Keratinocyte (primary cell): ENCODE measurements around the gene GOLT1A. TPM values are rescaled to one million over a fixed set of nuclear protein-coding genes. Genes with fewer than 3 reads are reported as not detected.
A peak's percentile ranks its signal among the peaks of the same experiment; 100 is the strongest.

Source experiments
- DNase-seq: peaks from one replicate; pipeline ENCODE4 v3.0.0-alpha.2; 2011; ENCODE audit warnings: low read depth, missing footprints, low spot score
- FAIRE-seq: peaks from 2 replicates; lab custom pipeline; 2011; peaks lifted over from hg19 to GRCh38; lab: Jason Lieb, UNC
- H2AFZ ChIP-seq: 2 replicates; pipeline ENCODE4 v1.6.0; 2012; ENCODE audit warnings: low read length, control low read depth, inconsistent platforms; ENCODE audit not compliant: control insufficient read depth
- H3K27ac ChIP-seq: 2 replicates; pipeline ENCODE4 v1.5.1; 2011; ENCODE audit warnings: low read length; ENCODE audit not compliant: control insufficient read depth, insufficient read depth
- H3K27me3 ChIP-seq: 3 replicates; pipeline ENCODE4 v1.6.0; 2011; ENCODE audit warnings: low read length; ENCODE audit not compliant: control insufficient read depth, insufficient read depth; ENCODE audit errors: extremely low read depth
- H3K36me3 ChIP-seq, 2 experiments: 2 replicates in 1 of 2; 3 replicates in 1 of 2; pipeline ENCODE4 v1.5.1; 2011; ENCODE audit warnings: low read length in 2 of 2, mild to moderate bottlenecking in 1 of 2; ENCODE audit not compliant: control insufficient read depth in 2 of 2, insufficient read depth in 2 of 2; ENCODE audit errors: extremely low read depth in 1 of 2
- H3K4me1 ChIP-seq: 3 replicates; pipeline ENCODE4 v1.5.1; 2011; ENCODE audit warnings: low read length; ENCODE audit not compliant: control insufficient read depth, insufficient read depth; ENCODE audit errors: extremely low read depth
- H3K4me2 ChIP-seq: 3 replicates; pipeline ENCODE4 v1.6.0; 2011; ENCODE audit warnings: low read depth, low read length; ENCODE audit not compliant: control insufficient read depth, insufficient read depth; ENCODE audit errors: extremely low read depth
- H3K4me3 ChIP-seq, 3 experiments: fragments of 200-600 bp in 1 of 3; sonication (generic) in 1 of 3; 2 replicates in 2 of 3; 3 replicates in 1 of 3; pipeline ENCODE4 v1.5.1; 2011 to 2016; ENCODE audit warnings: low read length in 3 of 3, mild to moderate bottlenecking in 3 of 3, control low read depth in 2 of 3, inconsistent platforms in 1 of 3, low read depth in 1 of 3, mixed read lengths in 1 of 3, mixed run types in 1 of 3, moderate library complexity in 1 of 3; ENCODE audit not compliant: control insufficient read depth in 2 of 3, insufficient read depth in 2 of 3; ENCODE audit errors: extremely low read depth in 1 of 3
- H3K79me2 ChIP-seq: 2 replicates; pipeline ENCODE4 v1.6.0; 2012; ENCODE audit warnings: low read length; ENCODE audit not compliant: control insufficient read depth, insufficient read depth
- H3K9ac ChIP-seq: 3 replicates; pipeline ENCODE4 v1.6.0; 2011; ENCODE audit warnings: low read length; ENCODE audit not compliant: control insufficient read depth, insufficient read depth; ENCODE audit errors: extremely low read depth
- H3K9me1 ChIP-seq: 3 replicates; pipeline ENCODE4 v1.6.0; 2011; ENCODE audit warnings: low read length; ENCODE audit not compliant: control insufficient read depth, insufficient read depth; ENCODE audit errors: extremely low read depth
- H3K9me3 ChIP-seq: 2 replicates; pipeline ENCODE4 v1.5.1; 2012; ENCODE audit warnings: low read depth, low read length; ENCODE audit not compliant: control insufficient read depth
- H4K20me1 ChIP-seq: 3 replicates; pipeline ENCODE4 v1.6.0; 2011; ENCODE audit warnings: low read length; ENCODE audit not compliant: control insufficient read depth, insufficient read depth; ENCODE audit errors: extremely low read depth
- CTCF ChIP-seq, 3 experiments: IDR thresholded peaks in 1 of 3; conservative IDR thresholded peaks in 1 of 3; optimal IDR thresholded peaks in 1 of 3; 2 replicates in 2 of 3; 3 replicates in 1 of 3; pipeline versions ENCODE3 to v1.5.1; 2011; ENCODE audit warnings: low read length in 3 of 3, mild to moderate bottlenecking in 3 of 3, moderate library complexity in 2 of 3, control low read depth in 1 of 3, inconsistent platforms in 1 of 3; ENCODE audit not compliant: insufficient read depth in 2 of 3; ENCODE audit errors: extremely low read depth in 1 of 3
- EZH2 ChIP-seq: IDR thresholded peaks from one replicate; pipeline ENCODE4 v1.6.1; 2012; ENCODE audit warnings: inconsistent platforms, mild to moderate bottlenecking, low read length, moderate library complexity
- dilution Hi-C: fragments of 300-500 bp; cut with MboI; formaldehyde crosslinking; loops from one replicate; pipeline ENCODE4 v1.7.0; 2020; ENCODE audit warnings: low sequenced_read_pairs; ENCODE audit not compliant: extremely low pct_ligation_motif_present
- polyA plus RNA-seq, 5 experiments: library from polyadenylated mRNA; depleted of rRNA in 3 of 5; stranded (reverse) in 3 of 5; stranded (forward) in 1 of 5; unstranded in 1 of 5; fragments of >200 nt; gene quantifications; 1 replicate in 1 of 5; 2 replicates in 3 of 5; 3 replicates in 1 of 5; pipeline versions ENCODE4 v1.2.1 to v1.2.3, GENCODE V29; 2011 to 2012; ENCODE audit warnings: missing spikeins in 2 of 5, low read depth in 1 of 5, low replicate concordance in 1 of 5

GOLT1A gene
- polyA plus RNA-seq, 1 donor (not counting 4 experiments of a cell fraction or from before 2014, with no cell fraction given), result 0.46 TPM

GRCh38 chr1:204227351-204227750 lies 13.6 kb upstream of the GOLT1A start:
- peaks cover 0 to 7% of the 10 kb centered on the region in 2 experiments for H3K36me3 ChIP-seq
- dilution Hi-C loops, result no loop called here
- no peak overlapping the region for H3K27ac ChIP-seq

GRCh38 chr1:204225841-204226735 lies 12.3 kb upstream of the GOLT1A start:
- DNase-seq (peak; percentile 49), FAIRE-seq (peak; percentile 90)
- Histone ChIP-seq H4K20me1 (no peaks in the 10 kb centered on the region), H3K4me3 (no peak overlapping the region), H3K9me1 (no peaks in the 10 kb centered on the region), H3K27ac (peak overlapping the region; percentile 37), H3K27me3 (no peaks in the 10 kb centered on the region), H2AFZ (no peak overlapping the region), H3K9ac (no peak overlapping the region), H3K4me1 (peaks cover 18% of the 10 kb centered on the region), H3K79me2 (no peaks in the 10 kb centered on the region), H3K4me2 (peak overlapping the region; percentile 57), H3K36me3 (peaks cover 0 to 9% of the 10 kb centered on the region in 2 experiments), H3K9me3 (no peaks in the 10 kb centered on the region)
- TF ChIP-seq EZH2 (no peak), CTCF (optimal IDR thresholded peaks at IDR 0.05 in 1 of 3, IDR thresholded peaks at IDR 0.05 in 1 of 3, conservative IDR thresholded peaks at IDR 0.05 in 1 of 3; ENCODE audit: extremely low read depth in 1 of 3, insufficient read depth in 2 of 3, low read length in 3 of 3) (no peak)
- dilution Hi-C loops, result no loop called here

More at GRCh38 chr1:204227351-204227750, 13.6 kb upstream of the GOLT1A start:
- no peaks in the 10 kb centered on the region for H3K27me3 ChIP-seq
- no peaks in the 10 kb centered on the region for H3K9me1 ChIP-seq
- FAIRE-seq (no peak), DNase-seq (no peak)
- H3K4me2 ChIP-seq, result no peak overlapping the region
- no peaks in the 10 kb centered on the region for H4K20me1 ChIP-seq
- H3K9me3 ChIP-seq, result no peaks in the 10 kb centered on the region
- TF ChIP-seq CTCF (optimal IDR thresholded peaks at IDR 0.05 in 1 of 3, IDR thresholded peaks at IDR 0.05 in 1 of 3, conservative IDR thresholded peaks at IDR 0.05 in 1 of 3; ENCODE audit: extremely low read depth in 1 of 3, insufficient read depth in 2 of 3, low read length in 3 of 3) (no peak), EZH2 (no peak)
- H3K4me1 ChIP-seq, result peaks cover 18% of the 10 kb centered on the region
- no peaks in the 10 kb centered on the region for H3K79me2 ChIP-seq
- no peak overlapping the region for H3K9ac ChIP-seq
- H3K4me3 ChIP-seq, result no peak overlapping the region
- no peak overlapping the region for H2AFZ ChIP-seq
